ENCODE results near the gene IQCH. TPM values are rescaled to one million over a fixed set of nuclear protein-coding genes. Genes with fewer than 3 reads are reported as not detected.
"Not testable (repeated sequence)": the region's sequence is repeated elsewhere in the genome, so short reads cannot be mapped to it uniquely, and the experiment has no call there.

IQCH gene
- total RNA-seq, 2 donors from 2014 or later = 3.6 to 3.7 TPM

DNA sequence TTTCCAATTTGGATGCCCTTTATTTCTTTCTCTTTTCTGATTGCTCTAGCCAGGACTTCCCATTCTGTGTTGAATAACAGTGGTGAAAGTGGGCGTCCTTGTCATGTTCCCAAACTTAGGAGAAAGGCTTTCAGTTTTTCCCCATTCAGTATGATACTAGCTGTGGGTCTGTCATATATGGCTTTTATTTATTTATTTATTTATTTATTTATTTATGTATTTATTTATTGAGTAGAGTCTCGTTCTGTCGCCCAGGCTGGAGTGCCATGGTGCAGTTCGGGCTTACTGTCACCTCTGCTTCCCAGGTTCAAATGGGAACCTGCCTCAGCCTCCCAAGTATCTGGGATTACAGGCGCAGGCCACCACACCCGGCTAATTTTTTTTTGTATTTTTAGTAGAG is 31.8 kb downstream of the IQCH start:
- not testable (repeated sequence) for H3K4me1 Mint-ChIP-seq (ENCODE audit: low read depth)

GRCh38 chr15:67290319-67290718 is 35.7 kb downstream of the IQCH start:
- peaks cover 2 to 4% of the 10 kb centered on the region in 2 donors for H3K9me3 Mint-ChIP-seq
- no peaks in the 10 kb centered on the region for H3K4me1 Mint-ChIP-seq (ENCODE audit: low read depth)
- no peak for ATAC-seq (replicated peaks in 1 of 2)
- no peak overlapping the region for H3K27ac Mint-ChIP-seq
- H3K27me3 Mint-ChIP-seq (ENCODE audit: low read depth) = peaks cover 4% of the 10 kb centered on the region
- peaks cover 0 to 1% of the 10 kb centered on the region in 2 donors for H3K36me3 Mint-ChIP-seq (ENCODE audit: insufficient read depth in 2 of 2)
- no peak for DNase-seq
- H3K4me3 Mint-ChIP-seq = no peak overlapping the region

More for the DNA sequence above, 31.8 kb downstream of the IQCH start:
- not testable (repeated sequence) for ATAC-seq (replicated peaks in 1 of 2); H3K4me3 Mint-ChIP-seq; H3K27ac Mint-ChIP-seq; H3K36me3 Mint-ChIP-seq (ENCODE audit: insufficient read depth in 2 of 2); H3K27me3 Mint-ChIP-seq (ENCODE audit: low read depth); H3K9me3 Mint-ChIP-seq; DNase-seq

GRCh38 chr15:67296188-67296587 is 41.6 kb downstream of the IQCH start:
- Mint-ChIP-seq H3K27ac (no peak overlapping the region), H3K4me1 (ENCODE audit: low read depth) (peaks cover 12% of the 10 kb centered on the region), H3K36me3 (ENCODE audit: insufficient read depth in 2 of 2) (no peaks in the 10 kb centered on the region), H3K9me3 (no peaks in the 10 kb centered on the region), H3K4me3 (no peak overlapping the region), H3K27me3 (ENCODE audit: low read depth) (peaks cover 13% of the 10 kb centered on the region)
- no peak for DNase-seq
- no peak for ATAC-seq (replicated peaks in 1 of 2)

DNA sequence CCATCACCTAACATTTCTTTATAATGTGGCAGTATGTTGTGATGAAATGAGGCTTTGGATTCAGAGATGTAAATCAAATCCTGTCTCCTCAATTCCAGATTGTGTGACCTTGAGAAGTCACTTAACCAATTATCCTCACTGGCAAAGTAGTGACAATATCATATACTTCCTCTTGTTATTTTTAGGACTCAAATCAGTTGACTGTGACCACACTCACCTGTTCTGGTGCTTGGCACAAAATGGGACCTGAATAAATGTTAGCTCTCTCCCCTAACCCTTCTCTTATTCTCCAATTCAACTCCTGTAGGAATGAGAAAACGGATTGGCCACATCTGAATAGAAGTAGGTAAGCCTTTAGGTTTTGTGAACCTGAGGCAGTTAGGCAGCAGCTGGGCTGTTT is 42.1 kb downstream of the IQCH start:
- H3K4me3 Mint-ChIP-seq = no peak overlapping the region
- H3K9me3 Mint-ChIP-seq = no peaks in the 10 kb centered on the region
- DNase-seq (no peak), ATAC-seq (replicated peaks in 1 of 2) (no peak)
- H3K36me3 Mint-ChIP-seq (ENCODE audit: insufficient read depth in 2 of 2) = no peaks in the 10 kb centered on the region
- H3K4me1 Mint-ChIP-seq (ENCODE audit: low read depth) = peaks cover 12% of the 10 kb centered on the region
- H3K27ac Mint-ChIP-seq = no peak overlapping the region
- peaks cover 13% of the 10 kb centered on the region for H3K27me3 Mint-ChIP-seq (ENCODE audit: low read depth)

GRCh38 chr15:67300266-67301025 is 45.9 kb downstream of the IQCH start:
- peaks cover 24% of the 10 kb centered on the region for H3K27me3 Mint-ChIP-seq (ENCODE audit: low read depth)
- no peaks in the 10 kb centered on the region for H3K36me3 Mint-ChIP-seq (ENCODE audit: insufficient read depth in 2 of 2)
- H3K4me1 Mint-ChIP-seq (ENCODE audit: low read depth) = peaks cover 12% of the 10 kb centered on the region
- no peaks in the 10 kb centered on the region for H3K9me3 Mint-ChIP-seq
- peak overlapping the region in 1 of 2 donors; percentile 29 for H3K4me3 Mint-ChIP-seq
- H3K27ac Mint-ChIP-seq = peak overlapping the region; percentile 63
- DNase-seq (no peak), ATAC-seq (replicated peaks in 1 of 2) (peak; percentile 93 to 97)

GRCh38 chr15:67303490-67304363 is 49.1 kb downstream of the IQCH start:
- Mint-ChIP-seq H3K27ac (no peak overlapping the region), H3K36me3 (ENCODE audit: insufficient read depth in 2 of 2) (no peaks in the 10 kb centered on the region), H3K27me3 (ENCODE audit: low read depth) (peaks cover 32% of the 10 kb centered on the region), H3K4me1 (ENCODE audit: low read depth) (peaks cover 34% of the 10 kb centered on the region), H3K9me3 (no peaks in the 10 kb centered on the region), H3K4me3 (no peak overlapping the region)
- DNase-seq = peak; percentile 16 to 17
- no peak for ATAC-seq (replicated peaks in 1 of 2)

DNA sequence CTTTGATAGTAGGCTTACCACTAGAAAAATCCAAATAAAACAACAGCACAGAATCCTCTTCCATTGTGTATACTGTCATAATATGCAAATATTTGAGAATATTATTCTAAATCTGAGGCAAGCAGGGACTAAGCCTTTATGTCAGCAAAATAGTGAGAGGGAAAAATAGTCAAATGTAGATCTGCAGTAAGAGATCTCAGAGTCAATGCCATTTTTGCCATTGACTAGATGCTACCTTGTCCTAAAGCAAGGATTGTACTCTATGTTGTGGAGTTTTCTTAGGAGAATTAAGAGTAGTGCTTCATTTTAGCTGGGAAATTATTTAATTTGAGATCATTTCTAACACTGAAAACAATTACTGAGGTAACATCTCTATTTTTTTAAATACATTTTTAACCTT is 50.2 kb downstream of the IQCH start:
- peaks cover 32% of the 10 kb centered on the region for H3K4me1 Mint-ChIP-seq (ENCODE audit: low read depth)
- ATAC-seq (replicated peaks in 1 of 2) = no peak

GRCh38 chr15:67305506-67305905 is 50.9 kb downstream of the IQCH start:
- Mint-ChIP-seq H3K4me1 (ENCODE audit: low read depth) (peaks cover 25% of the 10 kb centered on the region), H3K36me3 (ENCODE audit: insufficient read depth in 2 of 2) (no peaks in the 10 kb centered on the region), H3K4me3 (no peak overlapping the region), H3K27ac (no peak overlapping the region), H3K9me3 (no peaks in the 10 kb centered on the region), H3K27me3 (ENCODE audit: low read depth) (peaks cover 44% of the 10 kb centered on the region)
- DNase-seq (no peak), ATAC-seq (replicated peaks in 1 of 2) (no peak)

More for the DNA sequence above, 50.2 kb downstream of the IQCH start:
- Mint-ChIP-seq H3K27me3 (ENCODE audit: low read depth) (peaks cover 38% of the 10 kb centered on the region), H3K4me3 (no peak overlapping the region), H3K36me3 (ENCODE audit: insufficient read depth in 2 of 2) (no peaks in the 10 kb centered on the region), H3K27ac (no peak overlapping the region), H3K9me3 (no peaks in the 10 kb centered on the region)
- DNase-seq = no peak

DNA sequence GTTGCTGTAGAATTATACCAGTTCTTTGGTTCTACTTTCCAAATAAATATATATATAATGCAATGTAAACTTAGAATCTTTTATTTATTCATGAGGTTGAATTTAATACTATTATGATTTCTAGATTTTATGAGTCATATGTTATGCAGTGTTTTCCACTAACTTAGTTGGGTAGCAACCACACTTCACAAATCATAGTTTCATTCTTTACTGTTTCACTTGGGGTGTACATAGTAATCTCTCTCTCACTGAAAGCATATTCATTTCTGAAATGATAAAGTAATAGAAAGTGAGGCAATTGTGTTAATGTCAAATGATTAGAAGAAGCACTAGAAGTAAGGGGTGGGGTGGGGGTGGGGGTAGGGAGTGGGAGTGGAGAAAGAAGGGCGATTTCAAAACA is 52.6 kb downstream of the IQCH start:
- Mint-ChIP-seq H3K4me3 (peak overlapping the region in 1 of 2 donors; percentile 55), H3K4me1 (ENCODE audit: low read depth) (peaks cover 23% of the 10 kb centered on the region), H3K9me3 (no peaks in the 10 kb centered on the region), H3K27me3 (ENCODE audit: low read depth) (peaks cover 48% of the 10 kb centered on the region), H3K27ac (no peak overlapping the region), H3K36me3 (ENCODE audit: insufficient read depth in 2 of 2) (no peaks in the 10 kb centered on the region)
- ATAC-seq (replicated peaks in 1 of 2) (peak; percentile 98), DNase-seq (no peak)

GRCh38 chr15:67307889-67308597 is 53.5 kb downstream of the IQCH start:
- Mint-ChIP-seq H3K27ac (no peak overlapping the region), H3K9me3 (no peaks in the 10 kb centered on the region), H3K27me3 (ENCODE audit: low read depth) (peaks cover 48% of the 10 kb centered on the region), H3K4me3 (no peak overlapping the region), H3K36me3 (ENCODE audit: insufficient read depth in 2 of 2) (no peaks in the 10 kb centered on the region), H3K4me1 (ENCODE audit: low read depth) (peaks cover 23% of the 10 kb centered on the region)
- DNase-seq = no peak
- no peak for ATAC-seq (replicated peaks in 1 of 2)

GRCh38 chr15:67311731-67312130 is 57.1 kb downstream of the IQCH start:
- Mint-ChIP-seq H3K4me1 (ENCODE audit: low read depth) (peaks cover 19% of the 10 kb centered on the region), H3K27me3 (ENCODE audit: low read depth) (peaks cover 44% of the 10 kb centered on the region), H3K36me3 (ENCODE audit: insufficient read depth in 2 of 2) (no peaks in the 10 kb centered on the region), H3K4me3 (no peak overlapping the region), H3K27ac (no peak overlapping the region), H3K9me3 (no peaks in the 10 kb centered on the region)
- no peak for DNase-seq
- ATAC-seq (replicated peaks in 1 of 2) = no peak

GRCh38 chr15:67319961-67320360 is 65.4 kb downstream of the IQCH start:
- no peaks in the 10 kb centered on the region for H3K36me3 Mint-ChIP-seq (ENCODE audit: insufficient read depth in 2 of 2)
- no peak overlapping the region for H3K27ac Mint-ChIP-seq
- DNase-seq (no peak), ATAC-seq (replicated peaks in 1 of 2) (no peak)
- peaks cover 0 to 3% of the 10 kb centered on the region in 2 donors for H3K9me3 Mint-ChIP-seq
- no peaks in the 10 kb centered on the region for H3K4me1 Mint-ChIP-seq (ENCODE audit: low read depth)
- no peak overlapping the region for H3K4me3 Mint-ChIP-seq
- H3K27me3 Mint-ChIP-seq (ENCODE audit: low read depth) = peaks cover 34% of the 10 kb centered on the region

DNA sequence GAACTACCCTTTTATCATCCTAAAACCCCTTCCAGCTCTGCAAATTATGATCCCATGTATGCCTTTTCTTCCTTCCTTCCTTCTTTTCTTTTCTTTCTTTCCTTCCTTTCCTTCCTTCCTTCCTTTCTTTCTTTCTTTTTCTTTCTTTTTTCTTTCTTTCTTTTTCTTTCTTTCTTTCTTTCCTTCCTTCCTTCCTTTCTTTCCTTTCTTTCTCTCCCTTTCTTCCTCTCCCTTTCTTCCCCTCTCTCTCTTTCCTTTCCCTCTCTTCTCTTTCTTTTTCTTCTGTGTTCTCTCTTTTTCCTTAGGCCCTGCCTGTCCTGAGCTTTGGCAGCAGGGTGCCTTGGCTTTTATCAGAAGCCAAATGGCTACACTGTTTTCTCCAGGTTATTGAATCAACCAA is 66.8 kb downstream of the IQCH start:
- DNase-seq (no peak), ATAC-seq (replicated peaks in 1 of 2) (no peak)
- Mint-ChIP-seq H3K27me3 (ENCODE audit: low read depth) (peaks cover 28% of the 10 kb centered on the region), H3K27ac (no peak overlapping the region), H3K4me1 (ENCODE audit: low read depth) (no peaks in the 10 kb centered on the region), H3K4me3 (no peak overlapping the region), H3K36me3 (ENCODE audit: insufficient read depth in 2 of 2) (no peaks in the 10 kb centered on the region), H3K9me3 (peaks cover 0 to 3% of the 10 kb centered on the region in 2 donors)

Data from activated T-cell treated with anti-CD3 and anti-CD28 coated beads, Interleukin-2, amount 50 U/mL, for 72 hours (primary cell).